Stomach (tissue), 4 donors: ENCODE measurements around the gene PPP2R5C.
"Not testable (repeated sequence)": the region's sequence is repeated elsewhere in the genome, so short reads cannot be mapped to it uniquely, and the experiment has no call there.

Experiments used
- CTCF ChIP-seq, 7 experiments: fragments of 450-650 bp in 4 of 7; fragments of 200-600 bp in 3 of 7; sonication (generic) in 3 of 7; IDR thresholded peaks; one replicate each; pipeline ENCODE4 v1.5.1; 2016 to 2019; ENCODE audit warnings: antibody characterized with exemption in 7 of 7, control low read depth in 2 of 7, mild to moderate bottlenecking in 1 of 7
- POLR2A ChIP-seq, 4 donors: fragments of 450-650 bp; IDR thresholded peaks; one replicate each; pipeline ENCODE4 v1.6.1; 2016; ENCODE audit warnings: antibody characterized with exemption in 4 of 4, control low read depth in 2 of 4, mild to moderate bottlenecking in 1 of 4, moderate library complexity in 1 of 4

- not testable (repeated sequence) for TF ChIP-seq POLR2A, CTCF (IDR thresholded peaks at IDR 0.05)
Measured at GRCh38 chr14:101712341-101712740, 49.2 kb upstream of the PPP2R5C start.
